Choroid plexus epithelial cell (primary cell): Measurements from ENCODE around the gene IL4I1.
"Not testable (repeated sequence)": the region's sequence is repeated elsewhere in the genome, so short reads cannot be mapped to it uniquely, and the experiment has no call there.

Source experiments
- DNase-seq: peaks from one replicate; pipeline ENCODE4 v3.0.0-alpha.2; 2010; ENCODE audit warnings: low read depth
- H3K4me3 ChIP-seq: 2 replicates; pipeline ENCODE4 v1.5.1; 2011; ENCODE audit warnings: low read depth, mild to moderate bottlenecking, control low read depth, low read length, moderate library complexity
- TF ChIP-seq, protein P1 (sequence below): conservative IDR thresholded peaks from 2 replicates; pipeline ENCODE4 v1.5.1; 2011; ENCODE audit warnings: low read depth, mild to moderate bottlenecking, control low read depth, inconsistent platforms, low read length, moderate library complexity

Gene IL4I1

DNA sequence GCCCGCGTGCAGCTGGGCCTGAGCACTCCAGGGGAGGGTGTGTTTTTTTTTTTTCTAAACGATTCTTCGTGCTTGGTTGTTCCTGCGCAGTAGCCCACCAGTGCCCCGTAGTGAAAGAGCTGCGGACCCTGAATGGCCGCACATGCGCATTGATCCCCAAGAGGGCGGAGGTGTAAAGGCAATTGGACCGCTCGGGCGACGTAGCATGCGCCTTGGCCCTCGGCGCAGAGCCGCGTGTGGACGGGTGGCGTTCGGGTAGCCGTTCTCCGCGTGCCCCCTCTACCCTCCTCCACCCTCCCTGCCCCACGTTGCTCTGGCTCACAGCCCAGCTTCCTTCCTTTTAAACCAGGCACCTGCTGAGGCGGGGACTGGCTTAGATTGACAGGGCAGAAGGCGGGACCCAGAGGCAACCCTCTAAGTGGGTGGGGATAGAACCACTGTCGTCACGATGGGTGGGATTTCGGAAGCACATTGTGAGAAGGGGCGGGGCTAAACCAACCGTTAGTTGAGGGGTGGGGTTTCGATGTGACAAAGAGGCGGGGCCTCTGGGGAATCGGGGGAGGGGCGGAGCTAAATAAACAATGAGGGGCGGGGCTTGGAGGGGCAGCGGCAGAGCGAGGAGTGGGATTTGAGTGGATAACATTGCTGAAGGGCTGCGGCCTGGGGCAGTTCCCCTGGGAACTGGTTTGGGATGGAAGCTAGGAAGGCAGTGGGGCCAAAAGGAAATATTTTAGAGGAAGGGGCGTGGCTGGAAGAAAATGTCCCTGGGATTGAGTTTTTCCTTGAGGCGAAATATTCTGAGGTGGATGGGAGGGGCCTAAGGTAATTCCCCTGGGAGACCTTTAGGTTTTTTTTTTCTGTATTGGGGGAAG is 33.2 kb upstream of the IL4I1 start:
- DNase-seq: peak; percentile 99
- TF ChIP-seq, protein P1, sequence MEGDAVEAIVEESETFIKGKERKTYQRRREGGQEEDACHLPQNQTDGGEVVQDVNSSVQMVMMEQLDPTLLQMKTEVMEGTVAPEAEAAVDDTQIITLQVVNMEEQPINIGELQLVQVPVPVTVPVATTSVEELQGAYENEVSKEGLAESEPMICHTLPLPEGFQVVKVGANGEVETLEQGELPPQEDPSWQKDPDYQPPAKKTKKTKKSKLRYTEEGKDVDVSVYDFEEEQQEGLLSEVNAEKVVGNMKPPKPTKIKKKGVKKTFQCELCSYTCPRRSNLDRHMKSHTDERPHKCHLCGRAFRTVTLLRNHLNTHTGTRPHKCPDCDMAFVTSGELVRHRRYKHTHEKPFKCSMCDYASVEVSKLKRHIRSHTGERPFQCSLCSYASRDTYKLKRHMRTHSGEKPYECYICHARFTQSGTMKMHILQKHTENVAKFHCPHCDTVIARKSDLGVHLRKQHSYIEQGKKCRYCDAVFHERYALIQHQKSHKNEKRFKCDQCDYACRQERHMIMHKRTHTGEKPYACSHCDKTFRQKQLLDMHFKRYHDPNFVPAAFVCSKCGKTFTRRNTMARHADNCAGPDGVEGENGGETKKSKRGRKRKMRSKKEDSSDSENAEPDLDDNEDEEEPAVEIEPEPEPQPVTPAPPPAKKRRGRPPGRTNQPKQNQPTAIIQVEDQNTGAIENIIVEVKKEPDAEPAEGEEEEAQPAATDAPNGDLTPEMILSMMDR: no peak
- peak overlapping the region; percentile 98 for H3K4me3 ChIP-seq

DNA sequence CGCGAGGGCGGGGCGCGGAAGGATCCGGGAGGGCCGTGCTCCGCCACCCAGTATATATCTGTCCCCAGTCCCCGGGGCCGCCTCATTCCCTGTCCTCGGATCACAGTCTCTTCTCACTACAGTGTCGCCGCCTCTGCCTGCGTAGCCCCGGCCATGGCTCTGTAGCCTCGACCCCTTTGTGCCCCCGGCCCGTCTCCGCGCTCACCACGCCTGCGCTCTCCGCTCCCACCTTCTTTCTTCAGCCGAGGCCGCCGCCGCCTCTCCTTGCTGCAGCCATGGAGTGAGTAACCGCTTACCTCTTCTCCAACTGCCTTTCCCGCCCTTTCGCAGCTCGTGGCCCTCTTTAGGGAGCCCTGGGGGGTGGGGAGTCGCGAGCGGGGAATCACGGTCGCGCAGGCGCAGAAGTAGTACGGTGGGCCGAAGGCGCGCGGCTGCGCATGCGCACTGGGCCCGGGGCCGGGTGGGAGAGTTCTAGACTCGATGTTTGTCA is 32.5 kb upstream of the IL4I1 start, which contains the start of the genes ATF5 and NUP62:
Gene ATF5 (plus strand): TSS at position 85 of the 490 bp plus-strand sequence. CDS start 1,646 bp downstream, outside the sequence.
Gene NUP62 (minus strand): TSS at position 384 of the 490 bp plus-strand sequence. CDS start 19,697 bp downstream, outside the sequence.
- TF ChIP-seq, protein P1: no peak
- peak within 1 kb of the TSS; percentile 98 for H3K4me3 ChIP-seq
- peak; percentile 82 for DNase-seq

DNA sequence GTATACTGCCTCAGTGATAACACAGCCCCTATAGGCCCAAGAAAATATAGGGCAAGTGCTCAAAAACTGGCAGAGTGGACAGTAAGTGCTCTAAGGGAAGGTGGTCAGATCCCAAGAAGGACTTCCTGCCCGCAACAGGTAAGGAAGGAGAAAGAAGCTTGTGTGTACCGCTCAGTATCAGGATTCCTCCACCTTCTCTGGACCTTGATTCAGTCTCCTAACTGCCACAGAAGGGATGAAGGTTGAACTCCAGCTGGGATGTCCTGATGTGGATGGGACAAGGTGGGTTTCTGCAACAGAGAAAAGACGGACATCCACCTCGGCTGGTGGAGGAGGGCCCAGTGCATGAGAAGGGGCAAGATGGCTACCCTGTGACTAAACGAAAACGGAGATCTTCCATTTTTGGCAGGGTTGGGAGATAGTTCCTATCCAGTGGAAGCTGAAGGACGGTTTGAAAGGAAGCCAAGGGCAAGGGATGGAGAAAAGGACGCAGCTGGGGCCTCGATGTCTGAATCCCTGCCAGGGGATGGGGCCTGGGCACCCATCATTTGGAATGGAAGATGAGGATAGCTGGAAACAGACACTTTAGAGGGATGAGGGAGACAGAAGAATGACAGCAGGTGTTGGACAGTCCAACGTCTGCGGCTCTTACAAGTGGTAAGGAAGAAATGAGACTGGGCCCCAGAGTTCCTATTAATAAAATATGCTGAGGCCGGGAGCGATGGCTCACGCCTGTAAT is 31.0 kb upstream of the IL4I1 start:
- DNase-seq: no peak
- H3K4me3 ChIP-seq: no peak overlapping the region
- TF ChIP-seq, protein P1: no peak

DNA sequence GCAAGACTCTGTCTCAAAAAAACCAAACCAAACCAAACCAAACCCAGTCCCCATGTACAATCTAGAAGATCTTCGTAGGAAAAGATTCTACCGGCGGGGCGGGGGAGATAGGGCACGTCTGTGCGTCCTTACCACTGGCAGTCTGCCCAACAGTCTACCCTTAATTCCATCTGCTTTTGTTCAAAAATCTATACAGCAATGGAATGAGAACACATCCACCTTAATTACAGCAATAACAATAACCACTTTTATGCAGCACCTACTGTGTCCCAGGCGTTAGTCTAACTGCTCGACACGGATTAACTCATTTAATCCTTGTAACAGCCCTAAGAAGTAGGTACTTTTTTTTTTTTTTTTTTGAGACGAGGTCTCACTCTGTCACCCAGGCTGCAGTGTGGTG is 29.8 kb upstream of the IL4I1 start:
- TF ChIP-seq, protein P1: no peak
- no peak for DNase-seq
- H3K4me3 ChIP-seq: no peak overlapping the region

DNA sequence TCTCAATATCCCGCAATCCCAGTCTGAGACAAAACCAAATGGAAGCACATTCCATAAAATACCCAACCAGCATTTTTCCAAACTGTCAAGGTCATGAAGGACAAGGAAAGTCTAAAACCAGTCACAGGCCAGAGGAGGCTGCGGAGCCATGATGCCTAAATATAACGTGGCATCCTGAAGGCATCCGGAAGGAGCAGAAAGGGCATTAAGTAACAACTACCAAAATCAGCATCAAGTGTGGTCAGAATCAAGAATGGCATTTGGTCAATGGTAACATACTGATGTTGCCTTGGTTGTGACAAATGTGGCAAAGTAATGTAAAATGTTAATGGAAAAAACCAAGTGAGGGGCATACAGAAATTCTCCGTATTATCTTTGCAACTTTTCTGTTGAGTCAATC is 28.8 kb upstream of the IL4I1 start:
- no peak overlapping the region for H3K4me3 ChIP-seq
- TF ChIP-seq, protein P1: no peak
- no peak for DNase-seq

DNA sequence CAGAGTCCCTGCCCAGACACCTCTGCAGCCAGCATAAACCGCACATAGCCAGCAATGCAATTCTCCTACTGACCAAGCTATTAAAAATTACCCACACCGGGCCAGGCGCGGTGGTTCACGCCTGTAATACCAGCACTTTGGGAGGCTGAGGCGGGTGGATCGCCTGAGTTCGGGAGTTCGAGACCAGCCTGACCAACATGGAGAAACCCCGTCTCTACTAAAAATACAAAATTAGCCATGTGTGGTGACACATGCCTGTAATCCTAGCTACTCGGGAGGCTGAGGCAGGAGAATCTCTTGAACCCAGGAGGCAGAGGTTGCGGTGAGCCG is 28.2 kb upstream of the IL4I1 start:
- not testable (repeated sequence) for H3K4me3 ChIP-seq, DNase-seq
